ENCODE results near the gene PLCH2. TPM values are rescaled to one million over a fixed set of nuclear protein-coding genes. Genes with fewer than 3 reads are reported as not detected.

Gene PLCH2
- total and polyA plus RNA-seq, 2 donors (not counting 1 experiment from before 2014, with no cell fraction given) = 20.0 to 34.9 TPM

DNA sequence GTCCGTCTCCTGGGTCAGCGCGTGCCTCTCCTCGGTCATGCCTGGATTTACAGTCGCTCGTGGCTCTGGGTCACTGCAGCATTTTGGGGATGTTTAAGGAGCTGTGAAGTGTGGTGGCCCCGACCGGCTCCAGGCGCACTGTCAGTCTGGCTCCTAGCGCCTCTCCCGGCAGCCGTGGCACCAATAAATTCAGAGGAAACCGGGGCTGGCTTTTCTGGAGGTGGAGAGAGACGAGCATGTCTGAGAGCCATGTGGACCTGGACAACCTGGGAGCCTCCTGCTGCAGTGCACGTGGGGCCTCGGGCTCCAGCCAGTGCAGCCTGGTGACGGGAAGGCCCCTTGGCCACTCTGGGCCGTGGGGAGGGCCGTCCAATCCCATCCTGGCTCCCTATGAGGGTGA, 17.1 kb downstream of the PLCH2 start:
- Histone ChIP-seq H3K36me3 (replicated peaks in 1 of 2; ENCODE audit: control extremely low read depth in 1 of 2, control insufficient read depth in 1 of 2, extremely low read depth in 1 of 2, insufficient read depth in 2 of 2, low read length in 1 of 2) (no peaks in the 10 kb centered on the region), H3K4me2 (replicated peaks; ENCODE audit: low read depth, low read length, poor library complexity, severe bottlenecking) (peak overlapping the region; percentile 81), H3K27ac (ENCODE audit: low read length in 2 of 2) (no peak overlapping the region), H3K79me2 (ENCODE audit: control insufficient read depth, insufficient read depth, low read length) (no peaks in the 10 kb centered on the region), H2AFZ (ENCODE audit: insufficient read depth, low read depth, low read length, poor library complexity, severe bottlenecking) (no peak overlapping the region), H3K4me3 (ENCODE audit: control extremely low read depth in 1 of 5, extremely low read depth in 1 of 5, insufficient read depth in 1 of 5, low read depth in 2 of 5, low read length in 4 of 5) (no peak overlapping the region), H3K27me3 (replicated peaks in 1 of 4; ENCODE audit: control extremely low read depth in 1 of 4, control insufficient read depth in 3 of 4, insufficient read depth in 4 of 4, low read length in 3 of 4) (no peaks in the 10 kb centered on the region), H3K9me3 (ENCODE audit: control extremely low read depth in 1 of 3, control insufficient read depth in 2 of 3, insufficient read depth in 1 of 3, low read length in 2 of 3) (peaks cover 0 to 19% (median 11%) of the 10 kb centered on the region in 3 donors), H4K20me1 (ENCODE audit: control insufficient read depth, insufficient read depth, low read length, poor library complexity, severe bottlenecking) (no peaks in the 10 kb centered on the region), H3K4me1 (ENCODE audit: control insufficient read depth in 2 of 2, insufficient read depth in 2 of 2, low read length in 2 of 2) (peaks cover 51 to 55% of the 10 kb centered on the region in 2 donors), H3K9ac (ENCODE audit: low read length) (no peak overlapping the region)
- H3K4me3 Mint-ChIP-seq = no peak overlapping the region
- intact Hi-C loops (cut with micrococcal nuclease) = no loop called here
- ChIA-PET POLR2A (no interaction called here), CTCF (interaction anchor here (0.5 kb wide), 1 partner anchor 267 kb away, joined by 3 read pairs; no protein-coding TSS in a partner anchor)
- no peak for TF ChIP-seq CTCF (IDR thresholded peaks at IDR 0.05)
- no peak for TF ChIP-seq EZH2 (IDR thresholded peaks at IDR 0.05; ENCODE audit: borderline replicate concordance, insufficient read depth, low read depth, low read length, poor library complexity, severe bottlenecking)
- H3K27ac Mint-ChIP-seq = peak overlapping the region; percentile 63
- H3K27me3 Mint-ChIP-seq = no peaks in the 10 kb centered on the region
- H3K4me1 Mint-ChIP-seq = peaks cover 49% of the 10 kb centered on the region
- no peaks in the 10 kb centered on the region for H3K9me3 Mint-ChIP-seq (ENCODE audit: insufficient read depth)
- WGBS (ENCODE audit: insufficient coverage) = 82% methylated on average over 16 of the region's 19 CpGs
- ATAC-seq (ENCODE audit: low read depth) = no peak
- DNase-seq = no peak

DNA sequence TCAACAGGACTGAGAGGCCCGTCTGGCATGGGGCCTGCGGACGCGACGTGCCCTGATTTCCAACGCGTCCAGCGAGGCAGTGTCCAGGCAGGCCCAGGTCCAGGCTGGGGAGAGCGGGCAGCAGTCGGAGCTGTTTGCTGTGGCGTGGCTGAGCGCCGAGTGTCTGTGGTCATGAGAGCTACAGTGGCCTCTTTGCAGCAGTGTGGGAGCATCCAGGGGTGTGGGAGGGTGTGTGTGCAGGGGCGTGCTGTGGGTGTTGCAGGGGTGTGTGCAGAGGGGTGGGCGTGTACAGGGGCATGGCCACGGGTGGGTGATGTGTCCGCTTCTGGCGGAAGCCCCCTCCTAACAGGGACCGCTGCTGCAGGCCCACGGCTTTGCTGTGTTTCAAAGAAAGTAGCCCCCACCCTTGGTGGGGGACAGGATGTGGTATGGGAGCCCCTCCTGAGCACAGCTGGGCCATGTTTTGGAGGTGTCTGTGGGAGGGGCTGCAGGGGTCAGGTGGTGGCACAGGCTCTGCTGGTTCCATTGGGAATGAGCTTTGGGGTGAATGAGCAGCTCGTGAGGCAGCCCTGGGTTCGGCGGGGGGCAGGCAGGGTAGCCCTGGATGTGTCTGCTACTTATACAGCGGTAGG, 17.7 kb downstream of the PLCH2 start:
- Histone ChIP-seq H3K79me2 (ENCODE audit: control insufficient read depth, insufficient read depth, low read length) (no peaks in the 10 kb centered on the region), H2AFZ (ENCODE audit: insufficient read depth, low read depth, low read length, poor library complexity, severe bottlenecking) (no peak overlapping the region), H3K27ac (ENCODE audit: low read length in 2 of 2) (no peak overlapping the region), H3K27me3 (replicated peaks in 1 of 4; ENCODE audit: control extremely low read depth in 1 of 4, control insufficient read depth in 3 of 4, insufficient read depth in 4 of 4, low read length in 3 of 4) (no peaks in the 10 kb centered on the region), H3K4me1 (ENCODE audit: control insufficient read depth in 2 of 2, insufficient read depth in 2 of 2, low read length in 2 of 2) (peaks cover 57 to 61% of the 10 kb centered on the region in 2 donors), H3K4me3 (ENCODE audit: control extremely low read depth in 1 of 5, extremely low read depth in 1 of 5, insufficient read depth in 1 of 5, low read depth in 2 of 5, low read length in 4 of 5) (no peak overlapping the region), H3K9me3 (ENCODE audit: control extremely low read depth in 1 of 3, control insufficient read depth in 2 of 3, insufficient read depth in 1 of 3, low read length in 2 of 3) (peaks cover 0 to 13% (median 5%) of the 10 kb centered on the region in 3 donors), H3K4me2 (replicated peaks; ENCODE audit: low read depth, low read length, poor library complexity, severe bottlenecking) (peak overlapping the region; percentile 81), H3K36me3 (replicated peaks in 1 of 2; ENCODE audit: control extremely low read depth in 1 of 2, control insufficient read depth in 1 of 2, extremely low read depth in 1 of 2, insufficient read depth in 2 of 2, low read length in 1 of 2) (no peaks in the 10 kb centered on the region), H4K20me1 (ENCODE audit: control insufficient read depth, insufficient read depth, low read length, poor library complexity, severe bottlenecking) (no peaks in the 10 kb centered on the region), H3K9ac (ENCODE audit: low read length) (no peak overlapping the region)
- intact Hi-C loops (cut with micrococcal nuclease) = no loop called here
- POLR2A ChIA-PET = no interaction called here
- Mint-ChIP-seq H3K27me3 (no peaks in the 10 kb centered on the region), H3K4me1 (peaks cover 50% of the 10 kb centered on the region), H3K27ac (peak overlapping the region; percentile 67), H3K9me3 (ENCODE audit: insufficient read depth) (no peaks in the 10 kb centered on the region), H3K4me3 (peak overlapping the region; percentile 51)
- WGBS (ENCODE audit: insufficient coverage) = 65% methylated on average over 20 of the region's 24 CpGs
- CTCF ChIA-PET = interaction anchor here (0.5 kb wide), 1 partner anchor 268 kb away, joined by 3 read pairs; no protein-coding TSS in a partner anchor
- no peak for TF ChIP-seq EZH2 (IDR thresholded peaks at IDR 0.05; ENCODE audit: borderline replicate concordance, insufficient read depth, low read depth, low read length, poor library complexity, severe bottlenecking)
- TF ChIP-seq CTCF (IDR thresholded peaks at IDR 0.05) = no peak
- DNase-seq = no peak
- ATAC-seq (ENCODE audit: low read depth) = no peak

All from B cell (primary cell).